Coronary artery (tissue), 2 donors: ENCODE data around the gene HIGD2A.
A peak's percentile ranks its signal among the peaks of the same experiment; 100 is the strongest.
"Not testable (repeated sequence)": the region's sequence is repeated elsewhere in the genome, so short reads cannot be mapped to it uniquely, and the experiment has no call there.

Experiments
- DNase-seq: peaks from one replicate; pipeline ENCODE4 v3.0.0-alpha.2; 2017; ENCODE audit warnings: low spot score
- H3K27ac ChIP-seq, 2 donors: fragments of 200-600 bp; sonication (generic); one replicate each; pipeline ENCODE4 v1.5.1; 2016 to 2019
- H3K4me3 ChIP-seq: fragments of 200-600 bp; sonication (generic); 2 replicates; pipeline ENCODE4 v1.5.1; 2016; ENCODE audit warnings: mild to moderate bottlenecking, moderate library complexity
- TF ChIP-seq, protein P1 (sequence below): fragments of 200-600 bp; sonication (generic); IDR thresholded peaks from one replicate; pipeline ENCODE4 v1.5.1; 2019; ENCODE audit warnings: antibody characterized with exemption

HIGD2A gene

DNA sequence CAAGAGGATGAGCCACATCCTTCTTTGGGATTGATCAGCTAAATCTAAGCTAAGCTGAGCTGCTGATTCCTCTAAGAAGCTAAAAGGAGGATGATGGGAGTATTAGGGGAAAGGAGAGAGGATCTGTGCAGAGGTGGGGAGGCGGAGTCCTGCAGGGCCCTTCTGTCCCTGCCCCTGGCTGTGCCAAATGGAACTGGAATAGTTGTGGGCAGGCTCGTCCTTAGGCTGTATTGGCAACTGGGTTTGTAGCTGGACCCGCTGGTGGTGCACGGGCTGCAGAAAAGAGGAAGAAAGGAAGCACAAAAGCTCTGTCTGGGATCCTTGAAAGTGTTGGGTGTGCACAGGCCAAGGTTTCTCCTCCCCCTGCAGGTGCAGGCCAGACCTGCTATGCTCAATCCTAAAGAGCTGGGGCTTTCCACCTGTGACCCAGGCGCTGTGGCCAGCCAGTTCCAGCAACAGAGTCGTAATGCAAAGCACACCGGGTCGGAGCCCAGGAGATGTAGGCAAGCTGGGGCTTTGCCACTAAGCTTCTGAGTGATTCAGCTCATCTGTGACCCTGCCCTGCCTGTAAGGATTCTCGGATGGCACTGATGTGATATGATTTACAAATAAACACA, 18.0 kb downstream of the HIGD2A start:
- TF ChIP-seq, protein P1, sequence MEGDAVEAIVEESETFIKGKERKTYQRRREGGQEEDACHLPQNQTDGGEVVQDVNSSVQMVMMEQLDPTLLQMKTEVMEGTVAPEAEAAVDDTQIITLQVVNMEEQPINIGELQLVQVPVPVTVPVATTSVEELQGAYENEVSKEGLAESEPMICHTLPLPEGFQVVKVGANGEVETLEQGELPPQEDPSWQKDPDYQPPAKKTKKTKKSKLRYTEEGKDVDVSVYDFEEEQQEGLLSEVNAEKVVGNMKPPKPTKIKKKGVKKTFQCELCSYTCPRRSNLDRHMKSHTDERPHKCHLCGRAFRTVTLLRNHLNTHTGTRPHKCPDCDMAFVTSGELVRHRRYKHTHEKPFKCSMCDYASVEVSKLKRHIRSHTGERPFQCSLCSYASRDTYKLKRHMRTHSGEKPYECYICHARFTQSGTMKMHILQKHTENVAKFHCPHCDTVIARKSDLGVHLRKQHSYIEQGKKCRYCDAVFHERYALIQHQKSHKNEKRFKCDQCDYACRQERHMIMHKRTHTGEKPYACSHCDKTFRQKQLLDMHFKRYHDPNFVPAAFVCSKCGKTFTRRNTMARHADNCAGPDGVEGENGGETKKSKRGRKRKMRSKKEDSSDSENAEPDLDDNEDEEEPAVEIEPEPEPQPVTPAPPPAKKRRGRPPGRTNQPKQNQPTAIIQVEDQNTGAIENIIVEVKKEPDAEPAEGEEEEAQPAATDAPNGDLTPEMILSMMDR = no peak
- H3K27ac ChIP-seq = no peak overlapping the region
- peak; percentile 33 for DNase-seq
- H3K4me3 ChIP-seq = no peak overlapping the region

DNA sequence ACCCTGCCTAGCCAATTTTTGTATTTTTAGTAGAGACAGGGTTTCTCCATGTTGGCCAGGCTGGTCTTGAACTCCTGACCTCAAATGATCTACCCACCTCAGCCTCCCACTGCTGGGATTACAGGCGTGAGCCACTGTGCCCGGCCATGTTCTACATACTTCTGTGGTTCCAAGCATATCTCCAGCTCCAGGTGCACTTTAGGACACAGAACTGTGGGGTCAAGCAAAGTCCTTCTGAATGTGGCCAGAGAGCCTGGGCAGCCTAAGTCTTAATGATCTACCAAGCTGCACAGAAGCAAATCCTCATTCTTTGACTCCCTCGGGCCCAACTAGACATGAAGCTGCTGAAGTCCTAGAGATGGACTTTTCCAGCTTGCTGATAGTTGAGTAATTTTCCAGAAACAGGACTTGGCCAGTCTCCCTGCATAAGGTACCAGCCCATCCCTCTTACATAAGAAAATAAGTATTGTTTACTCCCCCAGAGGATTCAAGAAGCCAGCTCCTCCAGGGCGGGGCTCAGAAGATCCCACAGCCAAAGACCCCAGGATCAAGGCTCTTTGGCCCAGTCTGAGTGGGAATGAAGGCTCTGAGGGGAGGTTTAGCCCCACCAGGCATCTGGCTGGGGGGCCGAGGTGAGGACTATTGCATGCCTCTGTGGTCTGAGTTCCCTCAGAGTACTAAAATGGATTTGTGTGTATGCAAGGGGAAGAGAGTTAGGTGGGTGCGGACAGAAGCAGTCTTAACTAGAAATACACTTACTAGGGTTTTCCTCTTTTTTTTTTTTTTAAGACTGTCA, 19.1 kb downstream of the HIGD2A start:
- no peak for DNase-seq
- TF ChIP-seq, protein P1 = no peak
- Histone ChIP-seq H3K4me3 (no peak overlapping the region), H3K27ac (peak overlapping the region in 1 of 2 donors; percentile 63)

DNA sequence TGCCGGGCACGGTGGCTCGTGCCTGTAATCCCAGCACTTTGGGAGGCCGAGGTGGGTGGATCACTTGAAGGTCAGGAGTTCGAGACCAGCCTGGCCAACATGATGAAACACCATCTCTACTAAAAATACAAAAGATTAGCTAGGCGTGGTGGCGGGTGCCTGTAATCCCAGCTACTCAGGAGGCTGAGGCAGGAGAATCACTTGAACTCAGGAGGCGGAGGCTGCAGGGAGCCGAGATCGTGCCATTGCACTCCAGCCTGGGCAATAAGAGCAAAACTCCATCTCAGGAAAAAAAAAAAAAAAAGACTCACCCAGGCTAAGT, 19.7 kb downstream of the HIGD2A start:
- not testable (repeated sequence) for DNase-seq, H3K27ac ChIP-seq, H3K4me3 ChIP-seq

DNA sequence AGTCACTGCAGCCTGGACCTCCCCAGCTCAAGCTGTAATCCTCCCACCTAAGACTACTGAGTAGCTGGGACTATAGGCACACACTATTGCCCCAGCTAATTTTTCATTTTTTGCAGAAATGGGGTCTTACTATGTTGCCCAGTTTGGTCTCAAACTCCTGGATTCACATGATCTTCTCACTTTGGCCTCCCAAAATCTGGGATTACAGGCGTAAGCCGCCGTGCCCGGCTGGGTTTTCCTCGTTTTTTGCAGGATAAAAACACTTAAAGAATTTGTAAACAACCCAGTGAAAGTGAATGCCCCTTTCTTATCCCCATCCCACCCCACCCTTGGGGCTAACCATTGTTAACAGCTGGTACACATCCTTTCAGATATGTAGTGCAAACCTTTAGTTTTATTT, 20.0 kb downstream of the HIGD2A start:
- peak; percentile 43 for DNase-seq
- H3K4me3 ChIP-seq = no peak overlapping the region
- TF ChIP-seq, protein P1 = no peak
- H3K27ac ChIP-seq = no peak overlapping the region

DNA sequence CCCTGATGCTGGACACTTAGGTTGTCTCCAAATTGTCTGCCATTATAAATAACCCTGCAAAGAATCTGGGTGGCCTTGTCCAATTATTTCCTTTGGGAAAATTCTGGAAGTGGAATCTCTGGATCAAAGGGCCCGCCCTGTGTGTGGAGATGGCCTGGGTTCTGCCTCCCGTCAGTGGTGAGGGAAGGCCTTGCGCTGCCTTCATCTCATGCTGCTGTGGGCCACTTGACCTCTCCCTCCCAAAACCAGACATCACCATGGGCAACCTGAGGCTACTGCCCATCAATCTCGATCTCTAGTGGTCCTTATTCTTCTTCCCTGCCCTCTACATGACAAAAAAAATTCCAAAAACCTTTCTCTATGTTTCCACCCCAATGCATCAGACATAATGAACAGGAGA, 21.2 kb downstream of the HIGD2A start:
- TF ChIP-seq, protein P1 = no peak
- Histone ChIP-seq H3K4me3 (no peak overlapping the region), H3K27ac (no peak overlapping the region)
- DNase-seq = peak; percentile 26

DNA sequence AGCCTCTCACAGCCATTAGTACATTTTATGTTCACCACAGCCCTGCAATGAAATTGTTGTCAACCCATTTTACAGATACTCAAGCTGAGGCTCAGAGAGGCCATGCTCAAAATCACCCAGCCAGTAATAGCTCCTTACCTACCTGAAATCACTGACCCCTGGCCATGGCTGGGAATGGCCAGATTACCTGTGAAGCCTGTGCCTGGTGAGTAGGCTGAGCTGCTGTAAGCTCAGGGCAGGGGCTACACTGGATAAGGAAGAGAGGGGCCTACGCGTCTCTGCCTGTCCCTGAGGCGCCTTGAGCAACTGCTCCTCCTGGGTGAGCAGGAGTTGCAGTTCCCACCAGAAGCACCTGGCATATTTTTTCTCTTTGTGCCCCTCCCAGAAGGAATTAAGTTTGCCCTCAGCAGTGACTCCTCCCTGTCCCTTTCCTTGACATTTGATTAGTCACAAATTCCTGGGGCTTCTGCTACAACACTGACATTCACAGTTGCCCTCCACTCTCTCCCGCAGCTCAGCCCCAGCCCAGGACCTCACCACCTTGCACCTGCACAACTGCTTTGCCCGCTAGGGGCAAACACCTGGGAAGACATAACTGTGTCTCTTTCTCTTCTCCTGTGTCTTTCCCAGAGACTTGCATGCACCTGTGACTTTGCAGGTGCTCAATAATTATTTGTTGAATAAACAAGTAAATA, 22.1 kb downstream of the HIGD2A start:
- TF ChIP-seq, protein P1 = no peak
- no peak for DNase-seq
- Histone ChIP-seq H3K27ac (no peak overlapping the region), H3K4me3 (no peak overlapping the region)

DNA sequence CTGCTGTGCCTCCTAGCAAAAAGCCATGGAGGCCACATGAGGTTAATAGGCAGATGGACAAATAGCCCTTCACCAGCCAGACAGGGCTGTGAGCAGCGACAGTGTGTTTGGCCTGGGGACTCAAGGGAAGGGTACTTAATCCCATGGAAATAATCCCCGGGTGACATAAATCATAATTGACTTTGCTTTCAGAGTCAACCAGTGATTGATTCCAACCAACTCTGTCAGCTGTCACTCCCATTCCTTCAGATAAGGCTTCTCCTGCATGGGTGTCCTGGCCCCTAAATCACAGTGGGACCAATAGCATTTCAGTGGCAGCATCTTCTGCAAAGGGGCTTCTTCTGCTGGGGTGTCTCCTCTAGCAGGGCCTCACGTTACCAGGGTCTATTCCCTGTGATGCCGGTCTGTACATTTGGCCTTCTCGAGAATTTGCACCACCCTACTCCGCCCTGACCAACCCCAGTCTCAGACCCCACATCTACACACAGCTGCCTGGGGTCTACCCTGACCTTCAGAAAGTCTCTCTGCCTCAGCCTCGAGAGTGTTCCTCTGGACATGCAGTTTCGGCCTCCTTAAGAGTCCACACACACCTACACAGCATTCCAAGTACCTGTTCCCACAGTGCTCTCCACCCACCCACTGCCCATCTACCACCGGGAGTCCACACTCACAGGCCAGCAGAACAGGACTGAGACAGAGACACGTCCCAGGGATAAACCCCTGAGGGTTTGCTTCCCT, 24.1 kb downstream of the HIGD2A start:
- TF ChIP-seq, protein P1 = no peak
- DNase-seq = no peak
- no peak overlapping the region for H3K4me3 ChIP-seq
- H3K27ac ChIP-seq = peak overlapping the region in 1 of 2 donors; percentile 73
